ENCODE measurements around the gene SEC14L2.

GRCh38 chr22:30393322-30393680, 3.5 kb upstream of the SEC14L2 start:
- no peak for TF ChIP-seq USF2 (IDR thresholded peaks at IDR 0.05)
- TF ChIP-seq ELK1 (IDR thresholded peaks at IDR 0.05; ENCODE audit: low read depth, low read length): no peak
- no peak for TF ChIP-seq POLR2A (IDR thresholded peaks at IDR 0.05; ENCODE audit: low read length)
- TF ChIP-seq CTCF (IDR thresholded peaks at IDR 0.05): no peak
- TF ChIP-seq KDM1A (IDR thresholded peaks at IDR 0.05; ENCODE audit: low read depth): no peak
- TF ChIP-seq REST (IDR thresholded peaks at IDR 0.05): no peak
- no peak for TF ChIP-seq RAD21 (conservative IDR thresholded peaks at IDR 0.05 in 1 of 2, IDR thresholded peaks at IDR 0.05 in 1 of 2)
